Epidermal melanocyte (primary cell): ENCODE data around the gene WFS1.
A peak's percentile ranks its signal among the peaks of the same experiment; 100 is the strongest.

Source experiments
- DNase-seq: peaks from one replicate; pipeline ENCODE4 v3.0.0; 2011; ENCODE audit warnings: low spot score; ENCODE audit not compliant: insufficient read length

Gene WFS1, protein sequence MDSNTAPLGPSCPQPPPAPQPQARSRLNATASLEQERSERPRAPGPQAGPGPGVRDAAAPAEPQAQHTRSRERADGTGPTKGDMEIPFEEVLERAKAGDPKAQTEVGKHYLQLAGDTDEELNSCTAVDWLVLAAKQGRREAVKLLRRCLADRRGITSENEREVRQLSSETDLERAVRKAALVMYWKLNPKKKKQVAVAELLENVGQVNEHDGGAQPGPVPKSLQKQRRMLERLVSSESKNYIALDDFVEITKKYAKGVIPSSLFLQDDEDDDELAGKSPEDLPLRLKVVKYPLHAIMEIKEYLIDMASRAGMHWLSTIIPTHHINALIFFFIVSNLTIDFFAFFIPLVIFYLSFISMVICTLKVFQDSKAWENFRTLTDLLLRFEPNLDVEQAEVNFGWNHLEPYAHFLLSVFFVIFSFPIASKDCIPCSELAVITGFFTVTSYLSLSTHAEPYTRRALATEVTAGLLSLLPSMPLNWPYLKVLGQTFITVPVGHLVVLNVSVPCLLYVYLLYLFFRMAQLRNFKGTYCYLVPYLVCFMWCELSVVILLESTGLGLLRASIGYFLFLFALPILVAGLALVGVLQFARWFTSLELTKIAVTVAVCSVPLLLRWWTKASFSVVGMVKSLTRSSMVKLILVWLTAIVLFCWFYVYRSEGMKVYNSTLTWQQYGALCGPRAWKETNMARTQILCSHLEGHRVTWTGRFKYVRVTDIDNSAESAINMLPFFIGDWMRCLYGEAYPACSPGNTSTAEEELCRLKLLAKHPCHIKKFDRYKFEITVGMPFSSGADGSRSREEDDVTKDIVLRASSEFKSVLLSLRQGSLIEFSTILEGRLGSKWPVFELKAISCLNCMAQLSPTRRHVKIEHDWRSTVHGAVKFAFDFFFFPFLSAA

DNA sequence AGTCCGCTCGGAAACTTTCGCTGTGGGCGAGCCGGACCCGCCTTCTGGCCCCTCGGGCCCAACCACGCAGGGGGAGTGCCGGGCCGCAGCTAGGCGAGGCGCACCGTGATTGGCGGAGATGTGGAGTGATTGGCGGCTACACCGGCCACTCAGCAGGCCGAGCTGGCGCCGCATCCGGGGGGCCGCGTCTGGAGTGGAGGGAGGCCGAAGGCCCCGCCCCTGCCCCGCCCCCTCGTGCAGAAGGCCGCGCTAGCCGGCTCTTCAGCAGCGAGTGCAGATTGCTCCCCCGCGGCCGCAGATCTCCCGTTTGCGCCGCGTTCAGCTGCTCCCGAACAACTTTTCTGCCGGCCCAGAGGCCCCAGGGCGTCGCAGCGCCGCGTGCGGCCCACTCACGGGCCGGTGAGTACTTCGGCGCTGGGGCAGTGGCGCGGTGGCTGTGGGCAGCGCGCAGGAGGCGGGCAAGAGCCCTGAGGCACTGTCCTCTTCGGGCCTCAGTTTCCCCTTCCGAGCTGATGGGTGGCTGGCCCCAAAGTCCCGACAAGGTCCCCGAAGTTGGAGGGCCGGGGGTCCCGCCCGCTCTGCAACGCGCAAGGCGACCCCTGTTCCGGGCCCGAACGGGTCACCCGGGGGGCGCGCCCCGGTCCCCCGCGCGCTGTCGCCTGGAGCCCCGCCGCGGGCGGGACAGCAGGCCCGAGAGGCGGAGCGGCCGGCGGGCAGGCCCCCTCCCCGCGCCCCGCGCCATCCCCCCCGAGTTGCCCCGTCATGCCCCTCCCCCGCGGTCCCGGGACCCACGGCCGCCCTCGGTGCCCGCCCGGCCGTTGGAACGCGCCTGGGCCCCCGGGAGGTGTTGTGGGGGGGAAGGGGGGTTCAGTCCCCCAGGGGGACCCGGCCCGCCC, at the start of gene WFS1:
TSS of gene WFS1 (plus strand) at position 235 of the 896 bp plus-strand sequence. CDS start 7,606 bp downstream, outside the sequence.
- peak; percentile 100 for DNase-seq

GRCh38 chr4:6221301-6221850, 48.3 kb upstream of the WFS1 start:
- DNase-seq = no peak

DNA sequence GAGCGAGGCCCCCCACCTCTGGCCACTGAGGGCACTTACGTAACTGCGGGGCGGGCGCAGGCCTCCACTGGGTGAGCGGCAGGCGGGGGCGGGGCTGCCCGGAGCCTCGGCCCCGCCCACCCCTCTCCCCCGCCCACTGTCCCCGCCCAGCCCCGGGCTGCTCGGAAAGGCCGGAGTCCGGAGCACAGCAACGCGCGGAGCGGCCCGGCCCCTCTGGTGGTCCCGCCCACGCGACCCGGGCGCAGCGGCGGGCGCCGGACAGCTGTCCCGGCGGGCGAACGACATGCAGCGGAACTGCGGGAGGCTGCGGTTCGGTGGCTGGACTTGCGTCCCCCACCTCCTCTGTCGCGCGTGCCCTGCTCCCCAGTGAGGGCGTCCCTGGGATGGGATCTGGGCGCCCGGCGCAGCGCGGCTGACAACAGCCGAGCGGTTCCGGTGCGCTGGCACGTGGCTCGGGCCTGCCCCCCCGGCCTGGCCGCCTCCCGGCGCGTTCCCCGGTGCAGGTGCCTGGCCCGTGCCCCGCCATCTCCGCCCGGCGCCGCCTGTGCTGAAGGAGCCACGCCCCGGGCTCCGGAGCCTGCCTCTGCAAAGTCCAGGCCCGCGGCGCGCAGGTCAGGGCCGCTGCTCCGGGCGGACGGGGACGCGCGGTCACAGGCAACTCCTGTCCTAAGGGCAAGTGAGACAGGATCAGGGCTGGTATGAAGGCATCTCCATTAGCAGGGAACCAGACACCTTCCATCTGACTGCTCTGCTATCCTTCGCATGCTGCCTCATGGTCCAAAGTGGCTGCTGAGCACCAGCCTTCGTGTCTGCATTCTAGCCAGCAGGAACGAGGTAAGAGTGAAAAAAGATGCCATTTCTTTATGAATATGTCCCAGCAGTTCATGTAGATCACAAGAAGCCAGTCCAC, 47.5 kb upstream of the WFS1 start:
- DNase-seq = no peak

- DNase-seq = no peak
These were observed 46.8 kb upstream of the WFS1 start for GRCh38 chr4:6222761-6223292.

GRCh38 chr4:6224735-6225134, 44.9 kb upstream of the WFS1 start:
- DNase-seq = no peak

- DNase-seq = no peak
These were observed 44.2 kb upstream of the WFS1 start for GRCh38 chr4:6225469-6225868.

DNA sequence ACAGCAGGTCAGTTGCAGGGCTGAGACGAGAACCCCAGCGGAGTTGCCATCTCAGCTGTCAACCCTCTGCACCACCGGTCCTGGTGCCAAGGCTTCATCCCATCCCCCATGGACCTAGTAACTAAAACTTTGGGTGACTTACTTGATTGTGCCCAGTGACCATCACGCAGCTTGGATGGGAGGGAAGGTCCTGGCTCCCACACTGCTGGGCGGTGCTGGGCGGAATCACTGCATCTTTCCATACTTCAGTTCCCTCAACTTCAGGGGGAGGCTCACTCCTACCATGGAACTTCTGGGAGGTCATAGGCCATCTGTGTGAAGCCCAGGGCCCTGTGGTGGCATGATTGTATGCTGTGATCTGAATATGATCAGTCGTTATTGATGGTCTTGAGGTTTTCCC, 43.1 kb upstream of the WFS1 start:
- no peak for DNase-seq

DNA sequence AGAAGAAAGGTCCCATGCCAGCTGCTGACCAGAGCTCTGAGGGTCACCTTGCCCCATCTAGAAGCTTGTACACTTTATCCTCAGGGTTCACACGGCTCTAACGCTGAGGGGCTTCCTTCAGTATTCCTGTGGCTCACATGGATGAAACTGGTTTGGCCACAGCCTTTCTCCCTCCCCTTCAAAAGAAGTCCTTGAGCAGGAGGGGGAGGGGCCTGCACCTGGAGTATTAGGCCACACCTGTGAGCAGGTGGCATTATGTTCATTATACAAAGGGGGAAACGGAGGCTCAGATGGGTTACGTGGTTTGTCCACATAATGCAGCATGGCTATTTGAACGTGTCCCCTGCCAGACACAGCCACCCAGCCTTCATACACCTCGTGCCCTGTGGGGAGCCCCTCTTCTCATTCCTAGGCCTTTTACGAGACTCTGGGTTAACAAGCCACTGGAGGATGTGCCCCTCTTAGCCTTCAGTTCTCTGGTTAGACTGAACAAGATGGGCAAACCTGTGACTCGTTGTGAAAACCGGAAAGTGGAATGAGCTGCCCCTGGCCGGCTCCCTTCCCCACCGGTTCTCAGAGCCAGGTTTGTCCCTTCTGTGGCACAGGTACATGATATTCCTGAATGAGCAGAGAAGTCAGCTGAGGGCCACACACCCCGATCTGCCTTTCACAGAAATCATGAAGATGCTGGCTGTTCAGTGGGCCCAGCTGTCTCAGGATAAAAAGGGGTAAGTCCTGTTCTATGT, 42.1 kb upstream of the WFS1 start:
- DNase-seq = no peak

DNA sequence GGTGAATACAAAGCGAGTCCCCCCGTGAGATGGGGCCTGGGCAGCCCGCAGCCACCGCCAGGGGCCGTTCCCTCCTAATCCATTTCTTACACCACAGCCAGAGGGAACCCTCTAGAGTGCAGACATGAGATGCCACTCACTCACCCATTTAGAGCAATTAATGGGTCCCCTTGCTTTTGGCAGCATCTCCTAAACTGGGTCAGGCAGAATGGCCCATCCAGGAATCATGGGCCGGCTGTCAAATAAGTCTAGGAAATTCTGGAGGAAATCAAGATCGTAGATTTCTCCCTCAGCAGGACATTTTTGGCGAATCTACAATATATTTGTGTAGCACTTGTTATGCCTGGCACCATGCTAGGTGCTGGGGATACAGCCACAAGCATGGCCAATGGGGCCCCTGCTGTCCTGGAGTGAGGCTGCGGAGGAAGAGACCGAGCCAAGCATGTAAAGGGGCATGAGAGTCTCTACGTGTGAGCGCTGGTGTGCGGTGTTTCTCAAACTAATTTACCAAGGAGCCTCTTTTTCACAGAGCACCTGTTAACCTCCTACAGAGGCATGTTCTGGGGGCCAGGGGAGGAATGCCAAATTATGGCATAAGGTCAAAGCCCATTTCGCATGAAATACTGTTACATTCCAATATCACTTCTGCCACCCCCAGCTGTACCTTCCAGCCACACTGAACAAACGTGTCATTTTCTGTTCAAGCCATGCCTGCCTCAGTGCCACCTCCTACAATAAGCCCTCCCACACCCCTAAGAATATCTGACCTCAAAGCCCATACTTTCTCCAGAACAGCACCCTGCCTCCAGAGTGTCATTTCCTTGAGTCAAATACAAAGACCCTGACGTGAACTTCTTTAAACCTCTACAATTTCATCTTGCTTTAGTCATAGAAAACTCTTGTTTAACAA, 41.2 kb upstream of the WFS1 start:
- DNase-seq = no peak

DNA sequence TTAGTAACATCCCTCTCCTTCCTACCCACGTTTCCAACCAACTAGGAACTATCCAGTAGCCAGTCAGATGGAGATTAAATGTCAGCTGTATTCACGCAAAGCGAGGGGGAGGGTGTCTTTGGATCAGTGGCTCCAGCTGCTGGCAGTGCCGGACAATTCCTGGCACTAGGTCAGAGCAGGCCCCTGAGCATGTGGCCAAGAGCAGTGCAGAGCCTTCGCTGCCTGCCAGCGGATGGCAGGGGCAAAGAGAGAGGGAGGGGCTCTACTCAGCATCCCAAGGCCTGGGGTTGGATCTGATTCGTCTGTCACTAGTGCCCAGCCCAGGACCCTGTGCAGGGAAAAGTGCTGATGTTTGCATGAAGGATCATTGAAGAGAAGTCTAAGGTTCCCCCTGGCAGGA, 40.6 kb upstream of the WFS1 start:
- DNase-seq = no peak

DNA sequence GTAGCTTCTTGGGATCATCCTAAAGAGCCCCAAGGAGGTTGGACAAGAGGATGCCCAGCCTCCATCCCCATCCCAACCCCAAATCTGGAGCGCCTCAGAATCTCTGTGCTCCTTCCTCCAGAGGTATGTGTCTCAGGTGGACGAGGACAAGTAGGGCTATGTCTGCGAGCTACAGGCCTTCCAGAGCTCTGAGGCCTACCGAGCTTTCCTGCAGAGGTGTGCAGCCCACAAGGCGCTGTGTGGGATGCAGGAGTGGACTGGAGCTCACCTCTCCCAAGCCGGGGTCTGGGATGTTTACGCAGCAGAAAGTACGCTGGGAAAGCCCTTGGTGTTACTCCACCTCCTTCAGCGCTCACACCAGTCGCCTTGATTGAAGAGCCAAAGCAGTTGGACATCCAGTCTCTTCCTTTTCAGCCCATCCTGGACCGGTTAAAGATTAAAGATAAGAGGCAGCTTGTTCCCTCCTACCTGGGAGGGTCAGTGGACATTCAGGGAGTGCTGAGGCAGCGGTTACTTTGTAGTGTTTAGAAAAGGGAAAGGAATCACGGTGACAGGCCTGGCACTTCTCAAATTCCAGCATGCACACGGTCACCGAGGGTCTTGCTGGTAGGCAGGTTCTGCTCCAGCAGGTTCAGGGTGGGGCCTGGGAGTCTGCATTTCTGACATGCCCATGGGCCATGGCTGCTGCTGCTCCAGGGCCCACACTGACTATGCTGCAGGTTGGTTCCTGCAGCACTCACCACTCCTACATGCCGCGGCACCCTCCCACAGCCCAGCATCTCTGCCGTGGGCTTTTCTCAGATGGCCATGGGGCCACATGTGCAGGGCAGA, 39.8 kb upstream of the WFS1 start:
- DNase-seq = no peak

- no peak for DNase-seq
These were observed 39.2 kb upstream of the WFS1 start for GRCh38 chr4:6230502-6230785.

DNA sequence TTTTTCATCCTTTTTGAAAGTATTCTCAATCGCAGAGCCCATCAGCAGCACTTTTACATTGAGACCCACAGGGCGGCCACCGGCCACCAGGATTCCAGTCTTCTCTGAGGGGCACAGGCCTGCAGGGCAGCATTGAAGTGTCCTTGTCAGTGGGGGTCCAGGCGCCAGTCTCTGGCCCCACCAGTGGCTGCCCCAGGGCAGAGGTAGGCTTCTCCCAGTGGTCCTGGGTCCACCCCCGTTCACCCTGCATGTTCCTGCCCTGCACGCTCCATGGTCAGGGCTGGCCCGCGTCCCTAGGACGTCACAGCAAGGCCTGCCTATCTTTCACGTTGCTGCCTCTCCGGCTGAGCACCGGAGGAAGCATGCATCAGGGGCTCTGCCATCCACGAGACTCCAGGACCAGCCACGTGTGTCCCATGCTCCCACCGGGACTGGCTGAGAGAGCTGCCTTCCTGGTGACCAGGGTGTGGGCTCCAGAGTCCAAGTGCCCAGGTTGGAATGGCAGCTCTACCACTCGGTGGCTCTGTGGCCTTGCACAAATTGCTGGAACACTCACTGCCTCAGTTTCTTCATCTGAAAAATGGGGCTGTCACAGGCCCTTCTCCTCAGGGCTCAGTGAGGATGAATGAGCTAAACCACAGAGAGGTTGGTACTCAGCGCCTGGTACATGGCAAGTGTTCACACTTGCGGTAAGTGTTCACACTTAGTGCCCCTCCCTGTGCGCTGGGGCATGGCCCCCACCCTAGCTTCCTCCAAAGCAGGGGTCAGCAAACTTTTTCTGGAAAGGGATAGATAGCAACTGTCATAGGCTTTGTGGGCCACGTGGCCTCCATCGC, 38.6 kb upstream of the WFS1 start:
- DNase-seq = no peak

GRCh38 chr4:6231663-6232165, 37.9 kb upstream of the WFS1 start:
- DNase-seq = no peak

DNA sequence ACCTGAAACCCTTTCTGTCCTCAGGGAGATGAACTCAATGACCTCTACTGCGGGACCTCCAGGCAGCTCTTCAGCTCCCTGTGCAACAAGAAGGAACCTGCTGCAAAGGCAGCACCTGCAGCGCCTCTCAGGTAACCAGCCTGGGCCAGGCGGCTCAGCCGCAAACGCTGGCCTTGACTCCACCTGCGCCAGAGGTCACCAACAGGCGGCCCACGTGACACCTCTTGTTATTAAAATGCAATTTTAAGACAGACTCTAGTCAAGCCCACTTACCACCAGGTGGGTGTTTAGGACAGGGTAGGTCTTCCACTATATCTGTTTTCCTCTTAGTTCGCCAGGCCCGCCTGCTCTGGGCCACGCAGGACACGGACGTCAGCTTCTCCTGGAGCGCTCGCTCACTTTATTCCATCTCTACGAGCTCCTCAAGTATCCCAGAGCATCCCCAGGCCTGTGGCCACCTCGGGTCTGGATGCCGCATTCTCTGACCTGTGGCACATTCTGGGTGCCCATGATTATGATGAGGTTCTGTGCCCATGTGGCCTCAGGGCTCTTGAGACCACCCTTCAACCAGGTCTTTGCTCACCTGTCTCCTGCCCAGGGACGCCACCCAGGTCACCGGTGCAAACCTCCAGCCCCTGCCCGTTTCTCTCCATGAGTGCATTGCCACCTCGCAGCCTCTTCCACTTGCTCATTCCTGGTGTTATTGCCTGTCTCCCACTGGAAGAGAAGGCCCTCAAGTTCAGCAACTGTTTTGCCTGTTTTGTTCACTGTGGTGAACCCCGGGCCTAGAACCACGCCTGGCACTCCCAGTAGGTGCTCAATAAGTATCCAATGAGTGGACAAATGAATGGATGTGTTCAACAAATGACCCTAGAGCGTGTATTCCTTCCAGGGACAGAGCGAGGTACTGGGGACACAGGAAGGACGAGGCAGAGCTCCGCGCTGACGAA, 36.5 kb upstream of the WFS1 start:
- no peak for DNase-seq
